HAP-1 (cell line): Measurements from ENCODE around the gene TNRC18.
A peak's percentile ranks its signal among the peaks of the same experiment; 100 is the strongest.

Experiments
- DNase-seq, 2 experiments: peaks; one replicate each; pipeline ENCODE4 v3.0.0-alpha.2; 2016 to 2020; ENCODE audit warnings: low spot score in 2 of 2
- H3K27me3 ChIP-seq: fragments of 250-450 bp; sonication (Bioruptor Pico); 2 replicates; pipeline ENCODE4 v1.5.1; 2020; ENCODE audit warnings: low read depth, mild to moderate bottlenecking, moderate library complexity
- H3K36me3 ChIP-seq: fragments of 250-450 bp; sonication (Bioruptor Pico); replicated peaks from 2 replicates; pipeline ENCODE4 v1.5.1; 2020; ENCODE audit warnings: mild to moderate bottlenecking
- H3K4me1 ChIP-seq: fragments of 250-450 bp; sonication (Bioruptor Pico); 2 replicates; pipeline ENCODE4 v1.5.1; 2020; ENCODE audit warnings: mild to moderate bottlenecking
- H3K4me3 ChIP-seq: fragments of 250-450 bp; sonication (Bioruptor Pico); 2 replicates; pipeline ENCODE4 v1.5.1; 2020; ENCODE audit warnings: mild to moderate bottlenecking, moderate library complexity
- H3K9me3 ChIP-seq: fragments of 250-450 bp; sonication (Bioruptor Pico); 2 replicates; pipeline ENCODE4 v1.5.1; 2020; ENCODE audit warnings: mild to moderate bottlenecking, moderate library complexity
- in situ Hi-C: fragments of 300-500 bp; cut with MboI; formaldehyde crosslinking; loops from 3 replicates; pipeline ENCODE4 v1.14.3; 2020; ENCODE audit warnings: low sequenced_read_pairs, inconsistent platforms, mixed read lengths

Gene TNRC18

GRCh38 chr7:5418285-5418582 lies 5.4 kb downstream of the TNRC18 start:
- DNase-seq, result no peak
- Histone ChIP-seq H3K4me3 (peak overlapping the region; percentile 92), H3K27me3 (no peaks in the 10 kb centered on the region), H3K36me3 (peaks cover 10% of the 10 kb centered on the region), H3K4me1 (peaks cover 20% of the 10 kb centered on the region), H3K9me3 (no peaks in the 10 kb centered on the region)
- in situ Hi-C loops, result no loop called here

GRCh38 chr7:5417106-5418071 lies 6.2 kb downstream of the TNRC18 start:
- peaks cover 10% of the 10 kb centered on the region for H3K36me3 ChIP-seq
- in situ Hi-C loops, result no loop called here
- H3K4me1 ChIP-seq, result peaks cover 20% of the 10 kb centered on the region
- DNase-seq, result no peak
- no peak overlapping the region for H3K4me3 ChIP-seq
- no peaks in the 10 kb centered on the region for H3K9me3 ChIP-seq
- no peaks in the 10 kb centered on the region for H3K27me3 ChIP-seq

- in situ Hi-C loops, result no loop called here
- DNase-seq, result no peak
- Histone ChIP-seq H3K27me3 (no peaks in the 10 kb centered on the region), H3K4me1 (peaks cover 20% of the 10 kb centered on the region), H3K4me3 (no peak overlapping the region), H3K36me3 (peaks cover 5% of the 10 kb centered on the region), H3K9me3 (no peaks in the 10 kb centered on the region)
Observed at GRCh38 chr7:5414916-5415315, 8.7 kb downstream of the TNRC18 start.

GRCh38 chr7:5413449-5413786 lies 10.2 kb downstream of the TNRC18 start:
- no peaks in the 10 kb centered on the region for H3K27me3 ChIP-seq
- no peak overlapping the region for H3K4me3 ChIP-seq
- no peaks in the 10 kb centered on the region for H3K9me3 ChIP-seq
- in situ Hi-C loops, result no loop called here
- peaks cover 5% of the 10 kb centered on the region for H3K36me3 ChIP-seq
- peaks cover 17% of the 10 kb centered on the region for H3K4me1 ChIP-seq
- DNase-seq, result no peak

- in situ Hi-C loops, result no loop called here
- Histone ChIP-seq H3K4me1 (peaks cover 34% of the 10 kb centered on the region), H3K4me3 (no peak overlapping the region), H3K27me3 (no peaks in the 10 kb centered on the region), H3K9me3 (no peaks in the 10 kb centered on the region), H3K36me3 (no peaks in the 10 kb centered on the region; the same call in 1 of the 2 replicates)
- DNase-seq, result no peak
Observed at GRCh38 chr7:5408777-5409176, 14.9 kb downstream of the TNRC18 start.

- Histone ChIP-seq H3K4me3 (no peak overlapping the region), H3K27me3 (no peaks in the 10 kb centered on the region), H3K4me1 (peaks cover 34% of the 10 kb centered on the region), H3K9me3 (no peaks in the 10 kb centered on the region), H3K36me3 (no peaks in the 10 kb centered on the region; the same call in 1 of the 2 replicates)
- in situ Hi-C loops, result no loop called here
- DNase-seq, result peak; percentile 85 to 89
Observed at GRCh38 chr7:5406957-5407945, 16.4 kb downstream of the TNRC18 start.

GRCh38 chr7:5404421-5404826 lies 19.2 kb downstream of the TNRC18 start:
- no peak overlapping the region for H3K4me3 ChIP-seq
- no peaks in the 10 kb centered on the region for H3K27me3 ChIP-seq
- no peaks in the 10 kb centered on the region for H3K9me3 ChIP-seq
- in situ Hi-C loops, result no loop called here
- H3K36me3 ChIP-seq, result no peaks in the 10 kb centered on the region
- peak; percentile 71 to 87 for DNase-seq
- peaks cover 34% of the 10 kb centered on the region for H3K4me1 ChIP-seq

GRCh38 chr7:5403442-5403841 lies 20.2 kb downstream of the TNRC18 start:
- H3K27me3 ChIP-seq, result no peaks in the 10 kb centered on the region
- no peak overlapping the region for H3K4me3 ChIP-seq
- in situ Hi-C loops, result no loop called here
- no peaks in the 10 kb centered on the region for H3K36me3 ChIP-seq
- DNase-seq, result no peak
- peaks cover 27% of the 10 kb centered on the region for H3K4me1 ChIP-seq
- H3K9me3 ChIP-seq, result no peaks in the 10 kb centered on the region

GRCh38 chr7:5397736-5398135 lies 25.9 kb downstream of the TNRC18 start:
- DNase-seq, result no peak
- in situ Hi-C loops, result no loop called here
- no peaks in the 10 kb centered on the region for H3K9me3 ChIP-seq
- H3K36me3 ChIP-seq, result peaks cover 15% of the 10 kb centered on the region
- H3K4me1 ChIP-seq, result no peaks in the 10 kb centered on the region
- no peak overlapping the region for H3K4me3 ChIP-seq
- H3K27me3 ChIP-seq, result no peaks in the 10 kb centered on the region

- Histone ChIP-seq H3K4me3 (no peak overlapping the region), H3K36me3 (peaks cover 21% of the 10 kb centered on the region), H3K27me3 (no peaks in the 10 kb centered on the region), H3K9me3 (no peaks in the 10 kb centered on the region), H3K4me1 (no peaks in the 10 kb centered on the region)
- DNase-seq, result no peak
- in situ Hi-C loops, result no loop called here
Observed at GRCh38 chr7:5396999-5397663, 26.5 kb downstream of the TNRC18 start.

GRCh38 chr7:5396542-5396941 lies 27.1 kb downstream of the TNRC18 start:
- H3K27me3 ChIP-seq, result no peaks in the 10 kb centered on the region
- no peaks in the 10 kb centered on the region for H3K9me3 ChIP-seq
- DNase-seq, result no peak
- in situ Hi-C loops, result no loop called here
- no peaks in the 10 kb centered on the region for H3K4me1 ChIP-seq
- peaks cover 25% of the 10 kb centered on the region for H3K36me3 ChIP-seq
- no peak overlapping the region for H3K4me3 ChIP-seq

GRCh38 chr7:5395246-5395645 lies 28.4 kb downstream of the TNRC18 start:
- in situ Hi-C loops, result no loop called here
- Histone ChIP-seq H3K4me3 (no peak overlapping the region), H3K36me3 (peaks cover 25% of the 10 kb centered on the region), H3K4me1 (no peaks in the 10 kb centered on the region), H3K9me3 (no peaks in the 10 kb centered on the region), H3K27me3 (no peaks in the 10 kb centered on the region)
- no peak for DNase-seq

- Histone ChIP-seq H3K4me3 (no peak overlapping the region), H3K4me1 (no peaks in the 10 kb centered on the region), H3K27me3 (no peaks in the 10 kb centered on the region), H3K36me3 (peaks cover 29% of the 10 kb centered on the region), H3K9me3 (no peaks in the 10 kb centered on the region)
- DNase-seq, result no peak
- in situ Hi-C loops, result no loop called here
Observed at GRCh38 chr7:5394264-5395105, 29.1 kb downstream of the TNRC18 start.
